Measurements from ENCODE around the gene SPR. TPM values are rescaled to one million over a fixed set of nuclear protein-coding genes. Genes with fewer than 3 reads are reported as not detected.

Gene SPR
- total RNA-seq, 2 experiments from 2014 or later = 7.1 to 8.5 TPM

GRCh38 chr2:72917877-72918553 lies 30.8 kb downstream of the SPR start:
- POLR2A ChIA-PET = no interaction called here
- H3K36me3 Mint-ChIP-seq = no peaks in the 10 kb centered on the region
- intact Hi-C loops (cut with micrococcal nuclease) = loop anchor here (5.0 kb wide), 2 partner anchors 56 to 771 kb away; partner anchors contain the start of gene CYP26B1
- peak; percentile 9 for DNase-seq
- H3K4me3 Mint-ChIP-seq = peak overlapping the region; percentile 39
- CTCF ChIA-PET = interaction anchor here (1.4 to 2.0 kb wide), 7 partner anchors 9 to 259 kb away, joined by 3 to 14 read pairs (median 10); partner anchors contain the start of gene SPR
- H3K4me1 Mint-ChIP-seq (ENCODE audit: low read depth) = peaks cover 26% of the 10 kb centered on the region
- peaks cover 76% of the 10 kb centered on the region for H3K27me3 Mint-ChIP-seq
- no peaks in the 10 kb centered on the region for H3K9me3 Mint-ChIP-seq
- H3K27ac Mint-ChIP-seq = no peak overlapping the region

- Mint-ChIP-seq H3K4me1 (ENCODE audit: low read depth) (peaks cover 29% of the 10 kb centered on the region), H3K9me3 (no peaks in the 10 kb centered on the region), H3K4me3 (no peak overlapping the region), H3K36me3 (no peaks in the 10 kb centered on the region), H3K27ac (no peak overlapping the region), H3K27me3 (peaks cover 72% of the 10 kb centered on the region)
- peak; percentile 8 for DNase-seq
- ChIA-PET CTCF (interaction anchor here (1.5 kb wide), 1 partner anchor 27 kb away, joined by 3 read pairs; no protein-coding TSS in a partner anchor), POLR2A (no interaction called here)
- intact Hi-C loops (cut with micrococcal nuclease) = loop anchor here (5.0 kb wide), 2 partner anchors 57 to 772 kb away; partner anchors contain the start of gene CYP26B1
Observed at GRCh38 chr2:72919414-72920317, 32.5 kb downstream of the SPR start.

- Mint-ChIP-seq H3K9me3 (no peaks in the 10 kb centered on the region), H3K27me3 (peaks cover 72% of the 10 kb centered on the region), H3K4me3 (peak overlapping the region; percentile 16), H3K36me3 (no peaks in the 10 kb centered on the region), H3K27ac (no peak overlapping the region), H3K4me1 (ENCODE audit: low read depth) (peaks cover 23% of the 10 kb centered on the region)
- POLR2A ChIA-PET = no interaction called here
- intact Hi-C loops (cut with micrococcal nuclease) = no loop called here
- CTCF ChIA-PET = no interaction called here
- peak; percentile 36 for DNase-seq
Observed at GRCh38 chr2:72920318-72921087, 33.3 kb downstream of the SPR start.

GRCh38 chr2:72921088-72921851 lies 34.1 kb downstream of the SPR start:
- no peaks in the 10 kb centered on the region for H3K36me3 Mint-ChIP-seq
- H3K4me1 Mint-ChIP-seq (ENCODE audit: low read depth) = peaks cover 21% of the 10 kb centered on the region
- DNase-seq = peak; percentile 7
- H3K9me3 Mint-ChIP-seq = no peaks in the 10 kb centered on the region
- intact Hi-C loops (cut with micrococcal nuclease) = no loop called here
- H3K27me3 Mint-ChIP-seq = peaks cover 72% of the 10 kb centered on the region
- no peak overlapping the region for H3K4me3 Mint-ChIP-seq
- no peak overlapping the region for H3K27ac Mint-ChIP-seq
- ChIA-PET CTCF (no interaction called here), POLR2A (no interaction called here)

GRCh38 chr2:72921853-72922252 lies 34.6 kb downstream of the SPR start:
- Mint-ChIP-seq H3K27me3 (peaks cover 66% of the 10 kb centered on the region), H3K9me3 (no peaks in the 10 kb centered on the region), H3K4me3 (no peak overlapping the region), H3K36me3 (no peaks in the 10 kb centered on the region), H3K4me1 (ENCODE audit: low read depth) (peaks cover 18% of the 10 kb centered on the region), H3K27ac (no peak overlapping the region)
- intact Hi-C loops (cut with micrococcal nuclease) = no loop called here
- ChIA-PET CTCF (no interaction called here), POLR2A (no interaction called here)
- DNase-seq = no peak

GRCh38 chr2:72923833-72924352 lies 36.7 kb downstream of the SPR start:
- peak; percentile 7 for DNase-seq
- Mint-ChIP-seq H3K36me3 (no peaks in the 10 kb centered on the region), H3K27ac (no peak overlapping the region), H3K4me1 (ENCODE audit: low read depth) (peaks cover 10% of the 10 kb centered on the region), H3K27me3 (peaks cover 58% of the 10 kb centered on the region), H3K9me3 (no peaks in the 10 kb centered on the region), H3K4me3 (no peak overlapping the region)
- intact Hi-C loops (cut with micrococcal nuclease) = no loop called here
- ChIA-PET CTCF (interaction anchor here (2.7 kb wide), 1 partner anchor 37 kb away, joined by 12 read pairs; the partner anchor contains the start of gene SPR), POLR2A (no interaction called here)

GRCh38 chr2:72924353-72925240 lies 37.4 kb downstream of the SPR start:
- intact Hi-C loops (cut with micrococcal nuclease) = no loop called here
- ChIA-PET CTCF (interaction anchor here (2.7 kb wide), 1 partner anchor 37 kb away, joined by 12 read pairs; the partner anchor contains the start of gene SPR), POLR2A (no interaction called here)
- Mint-ChIP-seq H3K36me3 (no peaks in the 10 kb centered on the region), H3K4me1 (ENCODE audit: low read depth) (peaks cover 6% of the 10 kb centered on the region), H3K4me3 (no peak overlapping the region), H3K27me3 (peaks cover 51% of the 10 kb centered on the region), H3K27ac (no peak overlapping the region), H3K9me3 (no peaks in the 10 kb centered on the region)
- DNase-seq = peak; percentile 20

- H3K9me3 Mint-ChIP-seq = no peaks in the 10 kb centered on the region
- peaks cover 4% of the 10 kb centered on the region for H3K4me1 Mint-ChIP-seq (ENCODE audit: low read depth)
- intact Hi-C loops (cut with micrococcal nuclease) = no loop called here
Observed at GRCh38 chr2:72925328-72925943, 38.2 kb downstream of the SPR start.

GRCh38 chr2:72926368-72926767 lies 39.2 kb downstream of the SPR start:
- POLR2A ChIA-PET = no interaction called here
- Mint-ChIP-seq H3K4me3 (no peak overlapping the region), H3K27ac (no peak overlapping the region), H3K4me1 (ENCODE audit: low read depth) (peaks cover 4% of the 10 kb centered on the region), H3K9me3 (no peaks in the 10 kb centered on the region), H3K27me3 (peaks cover 38% of the 10 kb centered on the region), H3K36me3 (no peaks in the 10 kb centered on the region)
- intact Hi-C loops (cut with micrococcal nuclease) = no loop called here
- CTCF ChIA-PET = interaction anchor here (0.8 to 3.1 kb wide), 8 partner anchors 9 to 251 kb away, joined by 3 to 15 read pairs (median 5); partner anchors contain the start of genes EMX1 and SPR
- peak; percentile 1 for DNase-seq

More at GRCh38 chr2:72925328-72925943, 38.2 kb downstream of the SPR start:
- H3K27me3 Mint-ChIP-seq = peaks cover 43% of the 10 kb centered on the region
- ChIA-PET CTCF (interaction anchor here (1.0 to 3.1 kb wide), 6 partner anchors 8 to 252 kb away, joined by 3 to 15 read pairs (median 8); partner anchors contain the start of genes EMX1 and SPR), POLR2A (no interaction called here)
- no peaks in the 10 kb centered on the region for H3K36me3 Mint-ChIP-seq
- H3K27ac Mint-ChIP-seq = no peak overlapping the region
- no peak overlapping the region for H3K4me3 Mint-ChIP-seq
- DNase-seq = peak; percentile 4

- H3K9me3 Mint-ChIP-seq = no peaks in the 10 kb centered on the region
- H3K4me1 Mint-ChIP-seq (ENCODE audit: low read depth) = peaks cover 4% of the 10 kb centered on the region
- H3K4me3 Mint-ChIP-seq = no peak overlapping the region
- peaks cover 32% of the 10 kb centered on the region for H3K27me3 Mint-ChIP-seq
- intact Hi-C loops (cut with micrococcal nuclease) = no loop called here
- ChIA-PET POLR2A (no interaction called here), CTCF (interaction anchor here (0.8 to 3.1 kb wide), 6 partner anchors 10 to 250 kb away, joined by 3 to 15 read pairs (median 8); partner anchors contain the start of genes EMX1 and SPR)
- no peaks in the 10 kb centered on the region for H3K36me3 Mint-ChIP-seq
- H3K27ac Mint-ChIP-seq = no peak overlapping the region
- peak; percentile 1 for DNase-seq
Observed at GRCh38 chr2:72926811-72927465, 39.7 kb downstream of the SPR start.

Data from activated CD4-positive, alpha-beta memory T cell treated with anti-CD3 and anti-CD28 coated beads for 36 hours (primary cell).